ENCODE measurements around the gene MYO10. TPM values are rescaled to one million over a fixed set of nuclear protein-coding genes. Genes with fewer than 3 reads are reported as not detected.

Gene MYO10
- total RNA-seq, 4 donors from 2014 or later = 21.0 to 29.8 (median 27.3) TPM

DNA sequence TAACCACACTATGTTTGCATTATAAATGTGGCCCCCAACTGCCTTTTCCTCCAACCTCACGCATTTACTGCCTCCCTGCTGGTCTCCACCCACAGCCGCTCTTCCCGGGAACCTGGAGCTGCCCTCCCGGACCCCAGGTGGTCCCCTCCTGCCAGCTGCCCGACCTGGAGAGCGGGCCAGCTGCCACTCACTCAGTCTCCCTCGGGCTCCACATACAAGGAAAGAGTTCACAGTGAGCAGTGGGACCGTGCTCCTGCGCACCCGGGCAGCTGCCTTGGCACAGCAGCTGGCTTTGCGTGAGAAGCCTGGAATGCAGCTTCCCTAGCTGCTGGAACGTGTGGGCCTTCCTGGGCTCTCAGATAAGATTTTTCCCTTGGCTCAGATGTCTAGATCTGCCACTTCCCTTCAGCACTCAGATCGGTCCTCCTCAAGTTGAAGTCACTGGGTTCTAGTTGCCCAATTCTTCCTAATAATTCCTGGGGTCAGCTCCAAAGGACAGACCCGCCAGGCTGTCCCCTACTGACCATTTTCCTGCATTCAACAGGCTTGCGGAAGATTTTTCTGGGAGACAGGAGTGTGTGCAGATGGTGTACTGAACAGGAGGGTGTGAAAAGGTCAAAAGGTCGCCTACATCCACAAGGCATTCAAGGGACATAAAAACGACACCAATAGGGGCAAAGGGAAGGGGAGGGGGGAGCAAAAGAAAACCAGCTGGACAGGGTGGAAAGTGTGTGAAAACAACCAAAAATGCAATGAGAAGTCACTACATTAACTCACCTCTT lies 69.1 kb downstream of the MYO10 start:
- peak overlapping the region in 1 of 4 donors; percentile 7 for H3K27ac ChIP-seq

DNA sequence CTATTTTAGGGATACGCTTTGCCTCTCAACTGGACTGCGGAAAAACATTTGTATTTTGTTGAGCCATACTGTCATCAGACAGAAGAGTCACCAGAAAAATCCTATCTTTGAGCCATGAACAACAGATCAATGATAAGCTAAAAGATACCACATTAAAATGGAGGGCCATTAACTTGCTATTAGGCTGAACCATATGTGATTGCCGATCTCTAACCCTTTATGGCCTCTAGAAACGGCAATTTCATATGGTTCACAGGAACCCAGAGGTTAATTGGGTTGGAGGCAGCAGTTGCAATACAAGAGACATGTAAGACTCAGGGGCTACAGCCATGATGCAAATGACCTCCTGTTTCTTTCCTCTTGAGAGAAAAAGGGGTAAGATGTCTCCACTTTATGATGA lies 69.8 kb downstream of the MYO10 start:
- Histone ChIP-seq H3K4me1 (peaks cover 0 to 44% (median 12%) of the 10 kb centered on the region in 3 donors), H3K36me3 (no peaks in the 10 kb centered on the region), H3K27ac (no peak overlapping the region), H3K27me3 (no peaks in the 10 kb centered on the region), H3K4me3 (no peak overlapping the region), H3K9me3 (no peaks in the 10 kb centered on the region)
- TF ChIP-seq, protein P1, sequence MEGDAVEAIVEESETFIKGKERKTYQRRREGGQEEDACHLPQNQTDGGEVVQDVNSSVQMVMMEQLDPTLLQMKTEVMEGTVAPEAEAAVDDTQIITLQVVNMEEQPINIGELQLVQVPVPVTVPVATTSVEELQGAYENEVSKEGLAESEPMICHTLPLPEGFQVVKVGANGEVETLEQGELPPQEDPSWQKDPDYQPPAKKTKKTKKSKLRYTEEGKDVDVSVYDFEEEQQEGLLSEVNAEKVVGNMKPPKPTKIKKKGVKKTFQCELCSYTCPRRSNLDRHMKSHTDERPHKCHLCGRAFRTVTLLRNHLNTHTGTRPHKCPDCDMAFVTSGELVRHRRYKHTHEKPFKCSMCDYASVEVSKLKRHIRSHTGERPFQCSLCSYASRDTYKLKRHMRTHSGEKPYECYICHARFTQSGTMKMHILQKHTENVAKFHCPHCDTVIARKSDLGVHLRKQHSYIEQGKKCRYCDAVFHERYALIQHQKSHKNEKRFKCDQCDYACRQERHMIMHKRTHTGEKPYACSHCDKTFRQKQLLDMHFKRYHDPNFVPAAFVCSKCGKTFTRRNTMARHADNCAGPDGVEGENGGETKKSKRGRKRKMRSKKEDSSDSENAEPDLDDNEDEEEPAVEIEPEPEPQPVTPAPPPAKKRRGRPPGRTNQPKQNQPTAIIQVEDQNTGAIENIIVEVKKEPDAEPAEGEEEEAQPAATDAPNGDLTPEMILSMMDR (IDR thresholded peaks at IDR 0.05) = no peak
- TF ChIP-seq POLR2A (IDR thresholded peaks at IDR 0.05) = no peak
- intact Hi-C loops (cut with DNase I) = no loop called here
- no peak for DNase-seq
- 85 to 92% methylated on average over 4 of the region's 4 CpGs for WGBS, 2 donors

More for the DNA sequence above, 69.1 kb downstream of the MYO10 start:
- no peak for DNase-seq
- H3K9me3 ChIP-seq = no peaks in the 10 kb centered on the region
- no peaks in the 10 kb centered on the region for H3K27me3 ChIP-seq
- peaks cover 0 to 45% (median 12%) of the 10 kb centered on the region in 3 donors for H3K4me1 ChIP-seq
- TF ChIP-seq POLR2A (IDR thresholded peaks at IDR 0.05) = no peak
- TF ChIP-seq, protein P1 (IDR thresholded peaks at IDR 0.05) = no peak
- WGBS, 2 donors = 59 to 69% methylated on average over 7 to 11 of the region's 17 CpGs
- intact Hi-C loops (cut with DNase I) = no loop called here
- no peaks in the 10 kb centered on the region for H3K36me3 ChIP-seq
- no peak overlapping the region for H3K4me3 ChIP-seq

DNA sequence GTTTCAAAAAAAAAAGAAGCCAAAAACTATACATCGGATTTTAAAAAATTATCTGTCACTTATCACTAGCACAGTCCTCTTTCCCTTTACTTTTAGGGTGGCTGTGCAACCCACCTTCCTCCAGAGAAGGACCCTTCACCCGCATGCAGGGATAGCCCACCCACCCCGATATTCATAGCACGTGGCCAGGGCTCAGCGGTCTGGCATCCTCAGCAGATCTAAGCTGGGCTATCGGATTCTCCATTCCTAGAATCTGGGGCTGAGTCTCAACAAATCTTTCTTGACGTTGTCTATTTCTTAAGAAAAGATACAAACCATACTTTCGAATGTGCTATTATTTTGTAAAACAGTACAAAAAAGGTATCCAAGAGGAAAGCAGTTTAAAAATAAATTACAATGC lies 70.9 kb downstream of the MYO10 start:
- peaks cover 0 to 33% (median 6%) of the 10 kb centered on the region in 3 donors for H3K4me1 ChIP-seq
- H3K36me3 ChIP-seq = no peaks in the 10 kb centered on the region
- 70 to 82% methylated on average over 8 of the region's 8 CpGs for WGBS, 2 donors
- H3K27ac ChIP-seq = no peak overlapping the region
- no peak overlapping the region for H3K4me3 ChIP-seq
- no peak for DNase-seq
- no peaks in the 10 kb centered on the region for H3K9me3 ChIP-seq
- no peaks in the 10 kb centered on the region for H3K27me3 ChIP-seq
- intact Hi-C loops (cut with DNase I) = no loop called here
- TF ChIP-seq POLR2A (IDR thresholded peaks at IDR 0.05) = no peak
- TF ChIP-seq, protein P1 (IDR thresholded peaks at IDR 0.05) = no peak

GRCh38 chr5:16864631-16865131 lies 71.4 kb downstream of the MYO10 start:
- intact Hi-C loops (cut with DNase I) = no loop called here
- TF ChIP-seq, protein P1 (IDR thresholded peaks at IDR 0.05) = no peak
- no peak for TF ChIP-seq POLR2A (IDR thresholded peaks at IDR 0.05)
- Histone ChIP-seq H3K27ac (no peak overlapping the region), H3K4me1 (peaks cover 0 to 28% (median 1%) of the 10 kb centered on the region in 3 donors), H3K4me3 (no peak overlapping the region), H3K36me3 (no peaks in the 10 kb centered on the region), H3K9me3 (no peaks in the 10 kb centered on the region), H3K27me3 (no peaks in the 10 kb centered on the region)
- 50 to 52% methylated on average over 4 of the region's 4 CpGs for WGBS, 2 donors
- DNase-seq = no peak

- Histone ChIP-seq H3K4me3 (no peak overlapping the region), H3K9me3 (no peaks in the 10 kb centered on the region), H3K27ac (no peak overlapping the region), H3K4me1 (peaks cover 0 to 22% (median 0%) of the 10 kb centered on the region in 3 donors), H3K36me3 (peaks cover 0 to 5% (median 0%) of the 10 kb centered on the region in 3 donors), H3K27me3 (no peaks in the 10 kb centered on the region)
- intact Hi-C loops (cut with DNase I) = no loop called here
- no peak for TF ChIP-seq POLR2A (IDR thresholded peaks at IDR 0.05)
- TF ChIP-seq, protein P1 (IDR thresholded peaks at IDR 0.05) = no peak
- no peak for DNase-seq
- WGBS, 2 donors = 78 to 91% methylated on average over 5 of the region's 5 CpGs
Observed at GRCh38 chr5:16863469-16863946, 72.6 kb downstream of the MYO10 start.
